Esophagus squamous epithelium (tissue), 4 donors: ENCODE measurements around the gene MED4.

Source experiments
- CTCF ChIP-seq, 6 experiments: fragments of 450-650 bp in 4 of 6; fragments of 200-600 bp in 2 of 6; sonication (generic) in 2 of 6; IDR thresholded peaks; one replicate each; pipeline ENCODE4 v1.5.1; 2016 to 2019; ENCODE audit warnings: antibody characterized with exemption in 6 of 6, mild to moderate bottlenecking in 4 of 6, moderate library complexity in 4 of 6
- POLR2A ChIP-seq, 4 donors: fragments of 450-650 bp; IDR thresholded peaks; one replicate each; pipeline ENCODE4 v1.6.1; 2017; ENCODE audit warnings: antibody characterized with exemption in 4 of 4, mild to moderate bottlenecking in 4 of 4, moderate library complexity in 3 of 4

- TF ChIP-seq POLR2A (IDR thresholded peaks at IDR 0.05) (no peak), CTCF (IDR thresholded peaks at IDR 0.05) (no peak)
These were observed 1.8 kb upstream of the MED4 start for GRCh38 chr13:48096670-48097069.
